NOMO-1 treated with DMSO at 0.1 percent for 48 hours (cell line): Measurements from ENCODE around the gene COX4I2.
"Not testable (repeated sequence)": the region's sequence is repeated elsewhere in the genome, so short reads cannot be mapped to it uniquely, and the experiment has no call there.

ENCODE experiments used
- DNase-seq: peaks from one replicate; lab custom pipeline; 2025; ENCODE audit not compliant: unreplicated experiment; lab: John Stamatoyannopoulos, UW

The COX4I2 gene

GRCh38 chr20:31653561-31653960, 15.8 kb downstream of the COX4I2 start:
- DNase-seq: no peak

DNA sequence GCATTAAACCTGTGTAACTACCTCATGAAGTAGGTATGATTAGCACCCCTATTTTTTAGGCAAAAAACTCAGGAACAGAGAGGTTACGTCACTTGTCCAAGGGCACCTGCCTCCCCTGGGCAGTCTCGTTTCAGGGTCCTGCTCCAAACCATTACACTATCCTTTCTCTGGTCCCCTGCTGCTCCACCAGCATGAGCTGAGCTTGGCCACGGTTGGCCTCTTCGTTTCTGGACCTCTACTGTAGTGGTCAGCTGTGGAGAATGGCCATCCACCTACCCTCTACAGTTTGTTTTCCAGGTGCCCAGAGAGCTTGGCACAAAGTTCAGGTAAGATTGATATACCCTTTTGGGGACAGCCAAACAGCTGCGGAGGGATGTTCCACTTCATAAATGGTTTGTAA, 16.8 kb downstream of the COX4I2 start:
- DNase-seq: no peak

DNA sequence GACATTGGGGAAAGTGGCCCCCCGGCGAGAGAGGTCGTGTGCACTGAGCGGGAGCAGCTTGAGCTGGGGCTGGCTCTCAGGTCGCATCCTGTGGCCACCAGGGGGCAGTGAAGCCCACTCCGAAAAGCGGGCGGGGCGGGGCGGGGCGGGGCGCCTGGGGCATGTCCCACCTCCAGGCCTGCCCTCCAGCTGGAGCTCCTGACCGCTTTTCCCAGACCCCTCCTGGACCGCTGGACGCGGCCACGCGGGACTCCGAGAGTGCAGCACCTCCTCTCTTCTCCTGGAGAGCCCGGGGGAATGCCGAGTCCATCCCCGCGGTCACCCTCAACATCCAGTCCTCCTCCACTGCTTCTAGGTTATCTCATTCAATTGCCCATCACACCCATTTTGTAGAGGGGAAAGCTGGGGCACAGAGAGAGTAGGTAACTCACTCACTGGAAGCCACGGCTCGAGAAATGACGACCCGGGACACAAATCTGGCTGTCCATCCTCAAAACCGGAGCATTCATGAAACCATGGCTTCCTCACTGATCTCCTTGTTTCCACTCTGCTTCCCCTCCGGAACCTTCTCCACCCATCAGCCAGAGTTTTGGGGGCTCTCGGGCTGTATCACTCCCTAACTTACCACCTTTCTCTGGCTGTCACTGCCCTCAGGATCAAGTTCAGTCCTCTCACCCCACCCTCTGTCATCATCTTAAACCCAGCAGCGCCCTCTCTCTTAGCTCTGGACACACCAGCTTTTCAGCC, 24.1 kb downstream of the COX4I2 start:
- DNase-seq: peak; percentile 48

DNA sequence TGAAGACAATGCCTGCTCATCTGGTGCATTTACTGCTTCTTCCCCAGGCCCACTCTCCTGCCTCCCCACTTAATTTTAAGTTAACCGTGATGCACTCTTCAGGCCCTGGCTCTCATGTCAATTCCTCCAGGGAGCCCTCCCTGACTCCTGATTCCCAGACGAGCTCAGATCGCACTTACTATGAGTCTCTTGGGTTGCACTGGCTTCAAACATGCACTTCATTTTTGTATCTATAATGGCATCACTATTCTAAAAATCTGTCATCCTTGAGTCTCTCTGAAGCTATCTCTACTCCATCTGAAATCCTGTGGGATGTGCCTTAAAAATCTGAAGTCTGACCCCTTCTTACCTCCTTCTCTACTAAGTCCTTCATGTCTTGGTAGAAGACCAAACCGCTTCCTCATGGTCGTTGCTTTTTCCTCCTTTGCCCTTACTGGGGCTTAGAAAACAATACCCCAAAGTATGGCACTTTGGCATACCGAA, 24.7 kb downstream of the COX4I2 start:
- DNase-seq: no peak

DNA sequence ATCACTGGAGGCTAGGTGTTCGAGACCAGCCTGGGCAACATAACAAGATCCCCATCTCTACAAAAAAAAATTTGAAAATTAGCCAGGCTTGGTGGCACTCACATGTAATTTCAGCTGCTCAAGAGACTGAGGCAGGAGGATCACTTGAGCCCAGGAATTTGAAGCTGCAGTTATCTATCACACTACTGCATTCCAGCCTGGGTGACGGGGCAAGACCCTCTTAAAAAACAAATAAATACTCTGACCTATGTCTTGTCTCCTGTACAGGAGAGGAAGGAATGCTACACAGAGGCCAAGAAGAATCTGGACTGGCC, 25.8 kb downstream of the COX4I2 start:
- DNase-seq: no peak

DNA sequence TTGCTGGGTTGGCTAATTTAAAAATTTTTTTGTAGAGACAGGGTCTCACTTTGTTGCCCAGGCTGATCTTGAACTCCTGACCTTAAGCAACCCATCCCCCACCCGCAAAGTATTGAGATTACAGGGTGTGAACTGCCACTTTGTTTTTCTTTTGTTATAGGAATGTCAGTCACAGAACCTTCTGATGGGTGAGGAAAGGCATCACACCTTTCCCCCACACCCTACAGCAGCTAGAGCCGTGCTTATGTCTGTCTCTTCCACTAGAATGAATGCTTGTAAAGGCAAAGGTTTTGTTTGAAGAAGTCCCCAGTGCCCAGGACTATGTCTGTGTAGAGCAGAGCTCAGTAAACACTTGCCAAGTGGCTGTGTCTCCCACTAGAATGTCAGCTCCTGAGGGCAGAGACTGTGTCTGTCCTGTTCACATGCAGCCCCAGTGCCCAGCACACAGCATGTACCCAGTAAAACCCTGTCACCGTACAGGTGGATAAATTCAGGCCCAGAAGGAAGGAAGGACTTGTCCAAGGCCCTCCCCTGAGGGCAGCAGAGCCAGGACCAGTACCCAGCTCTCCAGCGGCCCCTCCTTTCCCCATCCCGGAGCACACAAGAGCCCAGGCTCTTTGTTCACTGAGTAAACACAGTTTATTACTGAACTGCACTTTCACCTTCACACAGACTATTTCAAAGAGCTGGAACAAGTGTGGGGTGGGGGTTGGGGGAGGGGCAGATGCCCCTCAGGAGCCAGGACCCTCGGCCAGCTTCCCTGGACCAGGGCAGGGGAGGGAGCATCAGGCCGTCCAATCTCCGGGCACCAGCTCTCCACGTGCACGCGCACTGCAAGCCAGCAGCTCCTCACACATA, 26.4 kb downstream of the COX4I2 start:
- no peak for DNase-seq

GRCh38 chr20:31664696-31665354, 27.1 kb downstream of the COX4I2 start:
- DNase-seq: no peak

- DNase-seq: no peak
Measured at GRCh38 chr20:31665753-31666152, 28.0 kb downstream of the COX4I2 start.

GRCh38 chr20:31666258-31667042, 28.7 kb downstream of the COX4I2 start:
- DNase-seq: no peak

GRCh38 chr20:31667315-31668285, 29.9 kb downstream of the COX4I2 start:
- peak; percentile 11 for DNase-seq

DNA sequence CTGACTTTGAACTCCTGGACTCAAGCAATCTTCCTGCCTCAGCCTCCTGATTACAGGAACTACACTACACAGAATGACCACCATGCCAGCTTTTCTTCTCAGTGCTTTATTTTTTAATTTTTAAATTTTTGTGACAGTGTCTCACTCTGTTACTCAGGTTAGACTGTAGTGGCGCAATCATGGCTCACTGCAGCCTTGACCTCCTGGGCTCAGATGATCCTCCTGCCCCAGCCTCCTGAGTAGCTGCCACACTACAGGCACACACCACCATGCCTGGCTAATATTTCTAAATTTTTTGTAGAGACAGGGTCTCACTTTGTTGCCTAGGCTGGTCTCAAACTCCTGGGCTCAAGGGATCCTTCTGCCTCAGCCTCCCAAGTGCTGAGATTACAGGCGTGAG, 31.2 kb downstream of the COX4I2 start:
- not testable (repeated sequence) for DNase-seq

GRCh38 chr20:31669876-31670275, 32.2 kb downstream of the COX4I2 start:
- DNase-seq: no peak

DNA sequence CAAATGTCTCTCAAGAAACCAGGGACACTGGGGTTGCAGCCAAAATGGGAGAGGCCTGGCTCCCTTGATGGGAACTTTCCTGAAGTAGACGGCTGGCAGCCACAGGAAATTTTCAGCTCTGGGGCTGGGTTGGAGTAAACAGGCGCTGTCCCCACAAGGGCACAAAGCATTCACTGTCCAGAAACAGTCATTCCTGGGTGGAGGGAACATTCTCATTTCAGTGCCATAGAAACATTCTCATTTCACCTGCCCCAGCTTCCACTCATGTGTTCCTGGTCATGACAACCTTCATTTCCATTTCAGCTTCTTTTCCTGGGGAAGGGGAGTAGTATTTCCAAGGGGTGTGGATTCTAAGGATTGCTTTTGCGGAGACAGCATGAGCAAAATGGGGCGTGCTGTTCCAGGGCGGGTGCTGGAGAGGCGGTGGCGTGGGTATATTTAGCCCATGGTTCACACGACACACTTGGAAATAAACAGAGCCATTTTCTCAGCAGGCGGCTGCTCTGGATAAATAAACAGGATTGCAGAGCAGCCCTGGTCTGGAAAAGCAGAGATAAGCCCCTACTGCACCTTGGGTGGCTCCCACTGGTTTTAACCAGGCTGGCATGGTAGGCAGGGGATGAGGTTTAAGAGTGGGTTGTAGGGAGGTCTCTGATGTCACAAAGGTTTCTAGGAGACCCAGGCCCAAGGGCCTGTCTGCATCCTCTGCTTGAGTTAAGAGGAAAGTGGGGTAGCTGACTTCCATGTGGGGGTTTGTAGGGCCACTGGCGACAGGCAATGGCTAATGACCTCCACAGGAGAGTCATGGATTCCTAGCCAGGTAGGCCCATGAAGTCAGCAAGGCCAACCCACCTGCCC, 32.9 kb downstream of the COX4I2 start:
- DNase-seq: no peak

GRCh38 chr20:31671324-31671723, 33.6 kb downstream of the COX4I2 start:
- DNase-seq: no peak

DNA sequence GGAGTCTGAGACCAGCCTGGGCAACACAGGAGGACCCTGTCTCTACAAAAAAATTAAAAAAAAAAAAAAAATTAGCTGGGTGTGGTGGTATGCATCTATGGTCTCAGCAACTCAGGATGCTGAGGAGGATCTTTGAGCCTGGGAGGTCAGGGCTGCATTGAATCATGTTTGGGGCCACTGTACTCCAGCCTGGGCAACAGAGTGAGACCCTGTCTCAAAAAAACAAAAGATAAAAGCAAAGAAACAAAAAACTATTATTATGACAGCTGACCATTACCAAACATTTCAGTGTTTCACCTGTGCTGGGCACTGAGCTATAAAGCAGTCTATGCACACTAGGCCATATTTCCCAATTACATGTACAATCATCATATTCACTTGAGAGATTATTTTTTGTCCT, 35.7 kb downstream of the COX4I2 start:
- no peak for DNase-seq

DNA sequence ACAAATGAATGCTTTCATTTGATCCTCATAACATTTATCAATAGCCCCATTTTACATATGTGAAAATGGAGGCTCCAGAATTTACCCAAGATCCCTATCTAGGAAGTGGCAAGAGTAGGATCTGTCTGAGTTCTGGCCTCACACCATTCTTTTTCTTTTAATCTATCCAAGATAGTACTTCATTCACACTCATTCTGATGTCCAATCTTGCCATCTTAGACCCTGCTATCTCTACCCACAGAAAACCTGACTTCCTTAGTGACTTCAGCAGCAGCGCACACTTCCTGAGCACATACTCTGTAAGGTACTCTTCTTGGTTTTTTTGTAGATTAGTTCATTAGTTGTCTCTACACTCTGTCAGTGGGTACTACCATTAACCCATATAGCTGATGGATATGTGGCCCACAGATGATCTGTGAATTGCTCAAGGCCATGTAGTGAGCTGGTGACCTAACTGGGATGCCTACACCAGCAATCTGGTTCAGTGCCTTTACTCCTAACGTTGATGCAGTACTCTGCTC, 36.3 kb downstream of the COX4I2 start:
- no peak for DNase-seq

- peak; percentile 87 for DNase-seq
Measured at GRCh38 chr20:31674895-31675827, 37.4 kb downstream of the COX4I2 start.
